Osteocyte (in vitro differentiated cells): Measurements from ENCODE around the gene CMSS1. TPM values are rescaled to one million over a fixed set of nuclear protein-coding genes. Genes with fewer than 3 reads are reported as not detected.

Source experiments
- DNase-seq: peaks from one replicate; pipeline ENCODE4 v3.0.0; 2021; ENCODE audit warnings: mixed read lengths; ENCODE audit not compliant: unreplicated experiment; ENCODE audit errors: extremely low spot score
- H3K27ac Mint-ChIP-seq: one replicate; pipeline ENCODE4 v1.8.0; 2021; ENCODE audit warnings: mild to moderate bottlenecking, mixed read lengths; ENCODE audit not compliant: unreplicated experiment
- H3K27me3 Mint-ChIP-seq: one replicate; pipeline ENCODE4 v1.8.0; 2021; ENCODE audit warnings: mixed read lengths; ENCODE audit not compliant: unreplicated experiment
- H3K36me3 Mint-ChIP-seq: one replicate; pipeline ENCODE4 v1.8.0; 2021; ENCODE audit warnings: mixed read lengths; ENCODE audit not compliant: unreplicated experiment
- H3K4me1 Mint-ChIP-seq: one replicate; pipeline ENCODE4 v1.8.0; 2021; ENCODE audit warnings: mixed read lengths; ENCODE audit not compliant: unreplicated experiment
- H3K4me3 Mint-ChIP-seq: one replicate; pipeline ENCODE4 v1.8.0; 2021; ENCODE audit warnings: mild to moderate bottlenecking, moderate library complexity, mixed read lengths; ENCODE audit not compliant: unreplicated experiment
- H3K9me3 Mint-ChIP-seq: one replicate; pipeline ENCODE4 v1.8.0; 2021; ENCODE audit warnings: mixed read lengths; ENCODE audit not compliant: unreplicated experiment
- CTCF ChIP-seq: fragments of 200-600 bp; sonication (generic); IDR thresholded peaks from 2 replicates; pipeline ENCODE4 v1.5.0; 2021; ENCODE audit warnings: antibody characterized with exemption, mild to moderate bottlenecking, moderate library complexity
- total RNA-seq: library from RNA; stranded (reverse); gene quantifications from 2 replicates; pipeline ENCODE4 v1.2.1, GENCODE V29; 2021

CMSS1 gene
- total RNA-seq, 1 donor from 2014 or later, result 38.5 TPM

GRCh38 chr3:99965681-99966408 lies 148.2 kb downstream of the CMSS1 start:
- Mint-ChIP-seq H3K4me1 (peaks cover 17% of the 10 kb centered on the region), H3K9me3 (no peaks in the 10 kb centered on the region), H3K27me3 (no peaks in the 10 kb centered on the region), H3K4me3 (no peak overlapping the region), H3K27ac (no peak overlapping the region), H3K36me3 (no peaks in the 10 kb centered on the region)
- no peak for TF ChIP-seq CTCF
- no peak for DNase-seq

GRCh38 chr3:99966662-99967416 lies 149.2 kb downstream of the CMSS1 start:
- Mint-ChIP-seq H3K27me3 (no peaks in the 10 kb centered on the region), H3K4me3 (no peak overlapping the region), H3K27ac (no peak overlapping the region), H3K4me1 (peaks cover 10% of the 10 kb centered on the region), H3K36me3 (no peaks in the 10 kb centered on the region), H3K9me3 (no peaks in the 10 kb centered on the region)
- DNase-seq, result no peak
- TF ChIP-seq CTCF, result no peak

GRCh38 chr3:99967796-99968195 lies 150.1 kb downstream of the CMSS1 start:
- no peaks in the 10 kb centered on the region for H3K36me3 Mint-ChIP-seq
- no peak for DNase-seq
- TF ChIP-seq CTCF, result no peak
- H3K27me3 Mint-ChIP-seq, result no peaks in the 10 kb centered on the region
- no peaks in the 10 kb centered on the region for H3K9me3 Mint-ChIP-seq
- H3K4me3 Mint-ChIP-seq, result no peak overlapping the region
- no peak overlapping the region for H3K27ac Mint-ChIP-seq
- H3K4me1 Mint-ChIP-seq, result peaks cover 11% of the 10 kb centered on the region

- Mint-ChIP-seq H3K27ac (no peak overlapping the region), H3K27me3 (no peaks in the 10 kb centered on the region), H3K9me3 (no peaks in the 10 kb centered on the region), H3K4me1 (peaks cover 11% of the 10 kb centered on the region), H3K4me3 (no peak overlapping the region), H3K36me3 (no peaks in the 10 kb centered on the region)
- DNase-seq, result no peak
- TF ChIP-seq CTCF, result no peak
Measured at GRCh38 chr3:99969136-99969535, 151.5 kb downstream of the CMSS1 start.

GRCh38 chr3:99970198-99970597 lies 152.5 kb downstream of the CMSS1 start:
- TF ChIP-seq CTCF, result no peak
- Mint-ChIP-seq H3K4me3 (no peak overlapping the region), H3K27ac (no peak overlapping the region), H3K27me3 (no peaks in the 10 kb centered on the region), H3K4me1 (peaks cover 11% of the 10 kb centered on the region), H3K36me3 (no peaks in the 10 kb centered on the region), H3K9me3 (no peaks in the 10 kb centered on the region)
- no peak for DNase-seq
